SH-SY5Y (cell line): ENCODE measurements around the gene DPP6.

Experiments
- GATA2 ChIP-seq: IDR thresholded peaks from 2 replicates; pipeline ENCODE4 v1.6.1; 2011; ENCODE audit warnings: mild to moderate bottlenecking, low read depth, low read length
- GATA3 ChIP-seq: IDR thresholded peaks from 2 replicates; pipeline ENCODE4 v1.6.1; 2011; ENCODE audit warnings: low read depth, mild to moderate bottlenecking, low read length, moderate library complexity

- TF ChIP-seq GATA2 (no peak), GATA3 (no peak)
Observed at GRCh38 chr7:154865984-154866685, 813.9 kb downstream of the DPP6 start.
